Stimulated activated CD8-positive, alpha-beta memory T cell treated with anti-CD3 and anti-CD28 coated beads, Interleukin-12 subunit alpha, Interleukin-12 subunit beta, amount 100 ng/mL, for 1 hour (primary cell): ENCODE results near the gene SIX2.
"Not testable (repeated sequence)": the region's sequence is repeated elsewhere in the genome, so short reads cannot be mapped to it uniquely, and the experiment has no call there.

Source experiments
- DNase-seq: peaks from one replicate; pipeline ENCODE4 v3.0.0-alpha.2; 2020; ENCODE audit warnings: low read depth

Gene SIX2

GRCh38 chr2:45009303-45009927 is at the start of gene SIX2:
Gene SIX2, minus strand, starts transcription at chr2:45009452. Its CDS starts 342 bp downstream, at chr2:45009110.
- DNase-seq = no peak

GRCh38 chr2:45055162-45055605 is 45.9 kb upstream of the SIX2 start:
- no peak for DNase-seq

GRCh38 chr2:45053966-45054365 is 44.7 kb upstream of the SIX2 start:
- DNase-seq = no peak

GRCh38 chr2:45052388-45052928 is 43.2 kb upstream of the SIX2 start:
- DNase-seq = no peak

- no peak for DNase-seq
Observed at GRCh38 chr2:45049569-45050336, 40.5 kb upstream of the SIX2 start.

GRCh38 chr2:45047301-45047700 is 38.0 kb upstream of the SIX2 start:
- no peak for DNase-seq

GRCh38 chr2:45046786-45047185 is 37.5 kb upstream of the SIX2 start:
- no peak for DNase-seq

- DNase-seq = no peak
Observed at GRCh38 chr2:45045706-45046105, 36.5 kb upstream of the SIX2 start.

- no peak for DNase-seq
Observed at GRCh38 chr2:45044916-45045315, 35.7 kb upstream of the SIX2 start.

GRCh38 chr2:45043174-45043573 is 33.9 kb upstream of the SIX2 start:
- DNase-seq = no peak

GRCh38 chr2:45042401-45042800 is 33.1 kb upstream of the SIX2 start:
- no peak for DNase-seq

GRCh38 chr2:45040786-45041185 is 31.5 kb upstream of the SIX2 start:
- no peak for DNase-seq

GRCh38 chr2:45039804-45040203 is 30.6 kb upstream of the SIX2 start:
- not testable (repeated sequence) for DNase-seq

GRCh38 chr2:45038861-45039260 is 29.6 kb upstream of the SIX2 start:
- not testable (repeated sequence) for DNase-seq

- DNase-seq = no peak
Observed at GRCh38 chr2:45033302-45033701, 24.1 kb upstream of the SIX2 start.

GRCh38 chr2:45031028-45031427 is 21.8 kb upstream of the SIX2 start:
- no peak for DNase-seq

- no peak for DNase-seq
Observed at GRCh38 chr2:45030553-45030952, 21.3 kb upstream of the SIX2 start.

GRCh38 chr2:45029215-45029614 is 20.0 kb upstream of the SIX2 start:
- no peak for DNase-seq

- DNase-seq = no peak
Observed at GRCh38 chr2:45028276-45028675, 19.0 kb upstream of the SIX2 start.

- no peak for DNase-seq
Observed at GRCh38 chr2:45026924-45027450, 17.7 kb upstream of the SIX2 start.

GRCh38 chr2:45024600-45025291 is 15.5 kb upstream of the SIX2 start:
- no peak for DNase-seq

- no peak for DNase-seq
Observed at GRCh38 chr2:45024097-45024496, 14.8 kb upstream of the SIX2 start.

GRCh38 chr2:45020439-45020838 is 11.2 kb upstream of the SIX2 start:
- no peak for DNase-seq
